D721Med (cell line): Measurements from ENCODE around the gene AIRE.

Experiments used
- DNase-seq: peaks from one replicate; pipeline ENCODE4 v3.0.0; 2011; ENCODE audit warnings: low spot score; ENCODE audit not compliant: insufficient read length
- FAIRE-seq: peaks from 2 replicates; lab custom pipeline; 2011; peaks lifted over from hg19 to GRCh38; lab: Jason Lieb, UNC
- CTCF ChIP-seq: IDR thresholded peaks from 2 replicates; pipeline ENCODE4 v1.5.1; 2012; ENCODE audit warnings: mild to moderate bottlenecking, control low read depth; ENCODE audit not compliant: insufficient read depth; ENCODE audit errors: missing control alignments

The AIRE gene

GRCh38 chr21:44313451-44313850 lies 27.8 kb downstream of the AIRE start:
- no peak for TF ChIP-seq CTCF
- DNase-seq (no peak), FAIRE-seq (no peak)

- TF ChIP-seq CTCF: no peak
- no peak for FAIRE-seq
- no peak for DNase-seq
Measured at GRCh38 chr21:44314128-44314527, 28.5 kb downstream of the AIRE start.

GRCh38 chr21:44314561-44314960 lies 28.9 kb downstream of the AIRE start:
- FAIRE-seq (no peak), DNase-seq (no peak)
- no peak for TF ChIP-seq CTCF

- TF ChIP-seq CTCF: no peak
- no peak for DNase-seq
- no peak for FAIRE-seq
Measured at GRCh38 chr21:44315691-44316203, 30.1 kb downstream of the AIRE start.

- FAIRE-seq (no peak), DNase-seq (no peak)
- no peak for TF ChIP-seq CTCF
Measured at GRCh38 chr21:44316277-44316900, 30.7 kb downstream of the AIRE start.

GRCh38 chr21:44317241-44317782 lies 31.6 kb downstream of the AIRE start:
- no peak for DNase-seq
- no peak for FAIRE-seq
- no peak for TF ChIP-seq CTCF

GRCh38 chr21:44317871-44318270 lies 32.2 kb downstream of the AIRE start:
- DNase-seq: no peak
- FAIRE-seq: no peak
- TF ChIP-seq CTCF: no peak
